ENCODE results near the gene NOTCH4.

Gene NOTCH4

GRCh38 chr6:32166411-32167061 lies 57.3 kb downstream of the NOTCH4 start:
- DNase-seq (ENCODE audit: low read depth in 2 of 2): no peak

- no peak for DNase-seq (ENCODE audit: low read depth in 2 of 2)
Measured at GRCh38 chr6:32164295-32164694, 59.6 kb downstream of the NOTCH4 start, which contains the start of gene EGFL8. EGFL8 (plus strand) TSS chr6:32164595; CDS start chr6:32166166, 1,571 bp downstream.

- DNase-seq (ENCODE audit: low read depth in 2 of 2): no peak
Measured at GRCh38 chr6:32163559-32164258, 60.2 kb downstream of the NOTCH4 start.

GRCh38 chr6:32158052-32158451 lies 65.8 kb downstream of the NOTCH4 start:
- DNase-seq (ENCODE audit: low read depth in 2 of 2): no peak

- DNase-seq (ENCODE audit: low read depth in 2 of 2): no peak
Measured at GRCh38 chr6:32156891-32157290, 67.0 kb downstream of the NOTCH4 start.

GRCh38 chr6:32154514-32155161 lies 69.2 kb downstream of the NOTCH4 start:
- DNase-seq (ENCODE audit: low read depth in 2 of 2): peak; percentile 33 to 37

DNA sequence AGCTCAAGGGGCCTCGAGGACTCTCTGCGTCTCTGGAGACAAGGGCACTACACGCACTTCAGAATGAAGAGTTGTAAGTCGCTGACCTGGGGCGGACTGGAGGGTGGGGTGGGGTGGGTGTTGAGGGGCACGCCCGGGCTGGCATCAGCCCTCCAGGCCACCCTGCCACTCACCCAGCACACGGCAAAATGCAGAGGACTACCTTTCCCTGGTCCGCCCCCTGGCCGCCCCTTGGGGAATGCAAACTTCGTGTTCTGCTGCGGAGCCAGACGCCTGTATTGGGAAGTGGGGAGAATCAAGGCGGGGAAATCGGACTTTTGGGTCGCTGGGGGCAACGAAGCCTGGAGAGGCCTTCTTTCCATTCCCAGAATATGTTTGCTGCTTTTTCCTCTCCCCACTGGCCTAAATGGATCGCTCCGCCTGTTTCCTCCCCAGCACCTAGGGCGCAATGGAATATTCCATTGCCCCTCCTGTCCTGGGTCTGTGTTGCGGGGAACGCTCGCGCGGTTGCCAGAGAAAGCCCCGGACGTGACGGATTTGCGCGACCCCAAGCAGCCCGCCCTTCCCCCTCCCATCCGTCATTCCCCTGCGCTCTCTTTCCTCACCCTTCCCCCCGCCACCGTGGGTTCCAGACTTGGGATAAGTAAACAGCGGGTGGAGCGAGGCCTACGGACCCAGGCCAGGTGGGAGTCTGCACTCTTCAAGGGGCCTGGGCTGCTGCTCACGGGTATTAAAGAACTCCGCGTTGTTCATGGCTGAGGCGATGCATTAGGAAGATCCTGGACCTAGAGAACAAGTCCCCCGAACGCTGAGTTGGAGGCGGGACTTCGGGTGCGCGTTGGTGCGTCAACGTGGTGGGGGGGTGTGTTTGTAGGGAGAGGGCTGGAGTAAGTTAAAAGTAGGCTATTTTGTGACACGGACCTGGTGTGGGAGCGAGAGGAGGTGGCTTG lies 70.0 kb downstream of the NOTCH4 start, which contains the start of gene PPT2:
TSS of gene PPT2 (plus strand) at position 578 of the 950 bp plus-strand sequence. CDS start 454 bp downstream, outside the sequence.
- peak; percentile 58 to 59 for DNase-seq (ENCODE audit: low read depth in 2 of 2)

DNA sequence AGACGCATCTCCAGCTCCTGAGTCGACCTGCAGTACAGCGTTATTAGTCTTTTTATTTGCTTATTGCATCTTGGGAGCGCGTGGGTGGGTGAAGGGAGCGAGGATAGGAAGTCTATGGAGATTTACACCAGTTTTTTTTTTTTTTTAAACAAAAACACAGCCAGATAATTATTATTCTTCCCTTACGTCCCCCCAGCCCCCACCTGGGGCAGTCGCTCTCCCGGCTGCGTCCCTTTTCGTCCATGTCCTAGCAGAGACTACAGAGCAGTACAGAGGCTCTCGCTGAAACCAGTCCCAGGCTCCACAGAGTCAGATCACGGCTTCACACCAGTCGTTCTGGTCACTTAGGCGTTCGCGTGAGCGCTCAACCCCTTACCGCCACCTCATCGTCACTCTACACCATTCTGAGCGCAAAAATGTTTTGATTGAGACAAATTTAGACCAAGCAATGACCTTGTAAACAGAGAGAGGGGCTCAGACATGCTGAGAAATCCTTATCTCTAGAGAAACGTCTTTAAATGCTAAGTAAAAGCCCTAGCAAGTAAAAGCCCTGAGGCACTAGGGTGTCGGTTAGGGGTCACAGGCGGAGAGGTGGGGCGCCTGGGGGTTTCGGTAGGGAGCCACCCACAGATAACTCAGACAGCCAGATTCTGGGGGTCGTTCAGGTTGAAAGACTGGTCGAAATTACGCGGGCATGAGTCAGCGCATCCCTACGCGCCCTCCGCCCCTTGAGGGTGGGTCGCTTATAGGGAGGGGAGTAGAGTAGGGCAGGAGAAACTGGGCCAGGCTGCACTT lies 70.9 kb downstream of the NOTCH4 start:
- no peak for DNase-seq (ENCODE audit: low read depth in 2 of 2)

DNA sequence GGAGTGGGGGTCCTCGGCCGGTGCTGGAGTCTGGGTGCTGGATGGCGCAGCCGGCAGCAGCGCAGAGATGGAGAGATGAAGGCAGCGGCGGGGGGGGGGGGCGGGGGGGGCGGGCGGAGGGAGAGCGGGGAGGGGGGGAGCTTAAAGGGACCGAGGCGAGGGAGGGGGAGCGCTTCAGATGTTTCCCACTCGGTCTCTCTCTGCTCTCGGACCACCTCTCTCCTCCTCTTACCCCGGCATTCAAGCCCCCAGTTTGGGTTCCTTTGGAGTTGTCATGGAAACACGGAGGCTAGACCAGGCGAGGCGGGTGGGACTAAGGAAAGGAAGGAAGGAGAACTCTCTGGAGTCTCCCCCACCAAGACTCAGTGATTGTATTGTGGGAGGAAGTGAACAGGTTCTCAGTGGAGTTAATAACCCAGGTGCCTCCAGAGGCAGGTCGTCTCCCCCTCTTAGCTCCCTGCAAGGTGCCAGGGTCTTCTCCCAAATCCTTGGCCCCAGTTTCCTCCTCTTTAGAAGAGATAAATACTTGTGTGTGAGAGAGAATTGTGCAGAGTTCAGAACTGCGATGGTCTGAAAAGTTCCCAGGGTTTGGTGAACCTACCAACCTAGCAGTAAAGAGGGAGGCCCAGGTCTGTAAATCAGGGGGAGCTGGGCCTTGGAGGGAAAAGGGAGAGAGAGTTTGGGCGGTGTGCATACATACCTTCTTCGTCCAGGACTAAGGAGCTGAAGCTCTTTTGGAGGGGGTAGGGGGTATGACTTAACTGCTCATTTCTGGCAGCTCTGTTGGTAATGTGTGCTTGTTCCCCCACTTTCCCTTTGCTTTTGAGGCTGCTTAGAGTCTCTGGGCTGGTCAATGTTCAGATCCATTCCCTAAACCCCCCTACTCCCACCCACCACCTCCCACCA lies 71.8 kb downstream of the NOTCH4 start, which contains the start of gene PRRT1:
TSS of gene PRRT1 (minus strand) at position 77 of the 906 bp plus-strand sequence. CDS start 112 bp downstream, outside the sequence.
- DNase-seq (ENCODE audit: low read depth in 2 of 2): no peak

- no peak for DNase-seq (ENCODE audit: low read depth in 2 of 2)
Measured at GRCh38 chr6:32151181-32151862, 72.5 kb downstream of the NOTCH4 start.

GRCh38 chr6:32149932-32150870 lies 73.7 kb downstream of the NOTCH4 start:
- no peak for DNase-seq (ENCODE audit: low read depth in 2 of 2)

DNA sequence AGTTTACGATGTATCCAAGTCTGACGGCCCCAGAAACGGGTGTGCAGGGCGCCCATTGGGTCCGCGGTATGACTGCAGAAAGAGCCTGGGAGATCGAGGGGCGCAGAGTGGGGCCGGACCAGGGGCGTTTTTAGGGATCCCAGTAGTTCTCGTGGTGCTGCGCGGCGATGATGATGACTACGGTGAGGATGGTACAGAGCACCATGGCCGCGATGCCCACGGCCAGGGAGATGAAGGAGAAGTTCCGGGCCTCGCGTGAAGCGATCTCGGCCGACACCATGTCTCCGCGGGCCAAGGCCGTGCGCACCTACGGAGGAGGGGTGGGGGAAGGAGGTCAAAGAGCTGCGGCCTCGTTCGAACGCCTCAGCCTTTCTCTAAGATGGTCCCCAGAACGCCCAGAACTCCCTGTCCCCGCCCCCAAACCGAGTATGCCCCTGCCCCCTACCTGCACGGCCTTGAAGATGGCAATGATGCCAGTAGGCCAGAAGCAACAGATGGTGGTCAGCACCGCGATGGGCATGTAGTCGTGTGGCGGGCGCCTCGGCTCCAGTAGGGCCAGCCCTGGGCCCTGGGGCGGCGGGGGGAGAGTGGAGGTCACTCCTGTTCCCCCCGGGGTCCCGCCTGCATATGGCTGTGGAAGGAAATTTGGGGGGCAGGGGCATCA lies 74.6 kb downstream of the NOTCH4 start:
- no peak for DNase-seq (ENCODE audit: low read depth in 2 of 2)

DNA sequence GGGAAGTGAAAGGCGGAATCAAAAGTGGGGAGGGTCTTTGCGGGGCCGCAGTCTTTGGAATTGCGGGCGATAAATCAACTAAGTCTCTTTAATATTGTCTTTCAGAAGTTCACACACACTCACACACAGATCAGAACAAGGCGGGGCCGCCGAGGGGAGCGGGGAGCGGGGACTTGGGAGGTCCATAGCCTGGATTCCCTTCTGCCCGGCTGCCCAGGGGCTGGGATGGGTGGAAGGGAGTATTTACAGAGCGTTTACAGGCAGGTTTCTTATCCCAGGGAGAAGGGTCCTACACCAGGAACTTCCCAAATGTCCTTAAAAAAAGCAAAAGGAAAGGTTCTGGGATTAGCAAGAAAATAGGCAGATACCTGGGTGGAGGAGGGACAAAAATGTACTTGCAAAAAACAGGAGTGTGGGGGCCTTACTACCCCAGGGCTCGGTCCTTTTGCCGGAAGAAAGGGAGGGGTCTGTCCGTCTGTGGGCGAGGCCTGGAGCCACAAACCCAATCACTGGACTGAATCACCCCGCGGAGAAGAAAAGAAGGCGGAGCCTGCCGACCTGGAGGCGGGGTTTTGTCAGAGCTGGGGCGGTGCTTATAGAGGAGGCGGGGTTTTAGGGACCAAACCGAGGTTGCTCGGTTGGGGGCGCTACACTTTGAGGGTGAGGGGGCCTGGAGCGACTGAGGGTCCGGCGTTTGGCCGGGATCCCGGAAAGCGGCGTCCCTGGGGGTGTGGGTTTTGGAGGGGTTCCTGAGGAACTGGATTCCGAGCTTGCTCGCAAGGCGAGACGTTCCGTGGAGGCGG lies 75.4 kb downstream of the NOTCH4 start:
- peak; percentile 31 to 32 for DNase-seq (ENCODE audit: low read depth in 2 of 2)

DNA sequence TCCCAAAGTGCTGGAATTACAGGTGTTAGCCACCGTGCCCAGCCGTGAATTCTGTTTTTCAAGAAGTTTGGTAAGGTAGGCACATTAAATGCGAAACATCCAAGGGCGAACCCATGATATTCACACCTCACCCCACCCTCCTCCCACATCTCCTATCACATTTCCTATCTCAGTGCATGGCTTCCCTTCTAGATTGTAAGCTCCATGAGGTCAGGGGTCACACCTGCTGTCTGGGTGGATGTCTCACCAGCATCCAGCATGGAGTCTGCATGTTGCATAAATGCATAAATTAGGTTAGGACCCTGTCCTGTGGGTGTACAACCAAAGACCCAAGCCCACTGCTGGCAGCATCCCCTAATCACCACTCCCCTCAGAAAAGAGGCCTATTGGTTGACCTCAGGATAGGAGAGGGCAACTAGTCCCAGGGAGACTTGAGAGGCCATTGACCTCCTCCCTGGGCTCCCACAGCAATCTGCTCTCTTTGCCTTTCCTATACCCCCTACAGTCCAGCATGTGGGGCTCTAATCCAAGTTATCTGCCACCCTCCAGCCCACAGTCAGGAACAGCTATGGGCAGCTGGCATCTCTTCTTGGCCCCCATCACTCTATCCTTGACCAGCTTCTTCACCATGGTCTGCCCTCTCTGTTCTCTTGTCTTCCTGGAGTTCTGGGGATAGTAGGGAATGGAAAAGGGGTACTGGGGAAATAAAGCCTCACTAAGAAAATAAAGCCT lies 76.3 kb downstream of the NOTCH4 start:
- no peak for DNase-seq (ENCODE audit: low read depth in 2 of 2)

DNA sequence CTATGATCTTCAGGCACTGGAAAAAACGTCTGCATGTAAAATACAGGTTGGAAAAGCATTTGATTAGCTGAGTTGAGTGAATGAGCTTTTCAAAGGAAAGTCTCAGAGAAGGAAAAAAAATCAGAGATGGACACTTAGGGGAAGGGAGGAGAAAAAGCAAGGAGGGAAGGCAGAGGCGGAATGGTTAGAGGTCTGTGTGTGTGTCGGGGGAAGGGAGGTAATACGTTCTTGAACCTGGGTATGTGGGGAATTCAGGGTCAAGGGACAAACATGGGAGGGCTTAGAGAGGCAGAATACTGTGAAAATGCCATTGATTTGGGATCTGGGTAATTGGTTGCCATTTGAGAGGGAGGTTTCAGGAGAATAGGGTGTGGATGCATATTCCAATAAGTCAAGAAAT lies 77.2 kb downstream of the NOTCH4 start:
- DNase-seq (ENCODE audit: low read depth in 2 of 2): no peak

GRCh38 chr6:32146287-32146686 lies 77.6 kb downstream of the NOTCH4 start:
- DNase-seq (ENCODE audit: low read depth in 2 of 2): no peak

Data from activated CD8-positive, alpha-beta memory T cell treated with anti-CD3 and anti-CD28 coated beads for 4 hours (primary cell).